Eye (tissue), 1 donor: ENCODE results near the gene AGTR1.

ENCODE experiments used
- DNase-seq: peaks from one replicate; pipeline ENCODE4 v3.0.0-alpha.2; 2015

The AGTR1 gene

DNA sequence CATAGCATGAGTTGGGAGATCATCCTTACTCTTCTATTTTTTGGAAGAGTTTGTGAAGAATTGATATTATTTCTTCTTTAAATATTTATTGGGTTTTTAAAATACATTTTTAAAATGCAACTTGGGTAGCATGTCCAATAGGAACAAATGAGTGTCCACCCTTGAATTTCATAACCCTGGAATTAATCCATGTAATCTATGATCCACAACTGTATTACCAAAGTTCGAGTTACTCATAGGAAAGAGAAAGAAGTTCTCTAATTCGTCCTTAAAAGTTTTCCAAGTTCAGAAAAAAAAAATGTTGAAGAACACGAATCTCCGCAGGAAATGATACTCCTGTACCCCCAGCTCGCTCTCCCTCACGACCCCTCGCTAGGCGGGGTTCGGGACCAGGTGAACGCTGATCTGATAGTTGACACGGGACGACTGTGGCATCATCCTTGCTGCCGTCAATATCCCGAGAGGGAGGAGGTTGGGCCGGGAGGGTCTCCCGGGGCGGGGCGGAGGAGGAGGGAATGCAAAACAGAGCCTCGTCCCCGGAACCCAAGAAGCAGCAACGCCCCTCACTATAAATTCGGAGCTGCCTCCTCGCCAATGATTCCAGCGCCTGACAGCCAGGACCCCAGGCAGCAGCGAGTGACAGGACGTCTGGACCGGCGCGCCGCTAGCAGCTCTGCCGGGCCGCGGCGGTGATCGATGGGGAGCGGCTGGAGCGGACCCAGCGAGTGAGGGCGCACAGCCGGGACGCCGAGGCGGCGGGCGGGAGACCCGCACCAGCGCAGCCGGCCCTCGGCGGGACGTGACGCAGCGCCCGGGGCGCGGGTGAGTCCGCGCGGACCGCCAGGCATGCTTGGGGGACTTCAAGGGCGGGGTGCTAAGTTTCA lies at the start of gene AGTR1:
TSS of gene AGTR1 (plus strand) at position 598 of the 884 bp plus-strand sequence. CDS start 43,133 bp downstream, outside the sequence.
- peak; percentile 83 for DNase-seq

DNA sequence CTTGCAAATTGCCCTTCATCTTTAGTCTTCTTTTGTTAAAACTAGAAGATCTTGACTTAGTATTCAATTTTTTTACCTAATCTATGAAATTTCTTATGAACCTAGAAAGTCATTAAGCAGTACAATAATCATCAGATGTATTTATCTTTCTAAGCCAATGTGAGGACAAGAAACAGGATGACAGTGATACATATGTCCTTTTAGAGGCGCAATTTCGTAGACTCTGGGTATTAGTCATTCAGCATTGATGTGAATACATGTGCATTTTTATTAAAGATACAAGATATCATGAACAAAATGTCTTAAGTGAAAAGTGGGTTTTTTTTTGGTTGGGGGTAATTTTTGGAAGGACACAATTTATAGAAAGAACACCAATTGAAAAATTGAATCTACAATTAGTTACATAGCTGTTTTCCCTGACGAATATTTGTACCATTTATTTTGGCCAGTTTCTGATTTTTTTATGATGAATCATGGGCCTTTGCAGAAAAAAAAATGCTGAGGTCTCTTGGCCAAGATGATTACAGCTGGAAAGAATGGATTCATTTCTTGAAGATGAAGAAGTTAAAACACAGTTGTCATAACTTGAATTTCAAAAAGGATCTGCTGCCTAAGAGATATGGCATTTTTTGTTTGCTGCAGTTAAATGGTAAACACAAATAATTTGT lies 48.9 kb upstream of the AGTR1 start:
- no peak for DNase-seq

DNA sequence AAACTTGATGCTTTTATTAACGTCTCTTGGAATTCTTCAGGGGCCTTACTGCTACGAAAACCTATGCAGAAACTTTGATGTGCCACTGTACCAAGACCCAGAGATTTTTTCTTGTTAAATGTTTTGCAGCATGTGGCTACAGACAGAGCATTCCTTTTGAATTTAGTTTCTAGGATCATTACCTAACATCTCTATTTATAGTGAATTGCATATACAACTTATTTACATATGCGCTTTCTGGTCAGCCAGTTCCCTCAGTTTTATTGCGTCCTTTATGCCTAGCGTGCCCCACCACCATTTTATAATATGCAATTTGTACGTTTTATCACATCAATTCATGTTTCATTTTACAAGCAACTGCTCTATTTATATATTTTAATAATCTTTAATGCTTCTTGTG lies 46.2 kb upstream of the AGTR1 start:
- DNase-seq = no peak

DNA sequence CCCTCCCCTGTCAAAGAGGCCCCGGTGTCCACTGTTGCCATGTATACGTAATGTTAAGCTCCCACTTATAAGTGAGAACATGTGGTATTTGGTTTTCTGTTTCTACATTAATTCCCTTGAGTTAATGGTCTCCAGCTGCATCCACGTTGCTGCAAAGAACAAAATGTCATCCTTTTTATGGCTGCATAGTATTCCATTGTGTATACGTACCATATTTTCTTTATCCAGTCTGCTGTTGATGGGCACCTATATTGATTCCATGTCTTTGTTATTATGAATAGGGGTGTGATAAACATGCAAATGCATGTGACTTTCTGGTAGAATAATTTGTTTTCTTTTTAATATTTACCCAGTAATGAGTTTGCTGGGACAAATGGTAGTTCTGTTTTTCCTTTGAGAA lies 43.3 kb upstream of the AGTR1 start:
- no peak for DNase-seq

DNA sequence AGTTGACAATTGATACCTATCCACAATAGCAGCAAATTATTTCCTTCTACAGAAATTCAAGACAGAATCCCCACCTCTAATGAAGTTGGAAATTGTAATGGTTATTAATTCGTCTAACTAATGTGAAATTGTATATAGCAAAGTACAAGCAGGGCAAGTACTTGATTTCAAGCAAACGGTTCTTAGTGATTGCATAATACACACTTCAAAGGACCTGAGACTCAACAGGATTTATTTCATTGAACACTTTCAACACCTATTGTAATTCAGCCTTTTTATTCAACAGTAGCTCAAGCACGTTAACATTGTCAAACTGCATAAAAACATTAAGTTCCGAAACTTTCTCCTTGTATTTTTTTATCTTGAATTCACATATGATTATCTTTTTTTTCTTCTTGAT lies 40.2 kb upstream of the AGTR1 start:
- DNase-seq = no peak

DNA sequence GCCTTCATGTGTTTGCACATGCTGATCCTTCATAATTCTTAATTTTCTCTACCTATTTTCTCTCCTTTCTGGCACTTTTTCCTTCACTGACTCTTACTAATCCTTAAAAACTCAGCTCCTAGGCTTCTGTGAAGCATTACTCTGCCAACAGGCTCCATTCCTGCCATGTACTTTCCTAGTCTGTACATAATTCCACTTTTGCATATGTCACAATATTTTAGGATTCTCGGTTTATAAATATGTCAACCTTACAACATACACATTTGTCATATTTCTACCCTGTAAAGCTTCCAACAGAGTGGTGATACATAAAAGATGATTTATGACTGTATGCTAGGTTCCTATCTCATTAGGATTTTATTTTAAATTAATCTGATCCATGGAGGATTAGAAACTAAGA lies 38.2 kb upstream of the AGTR1 start:
- no peak for DNase-seq

DNA sequence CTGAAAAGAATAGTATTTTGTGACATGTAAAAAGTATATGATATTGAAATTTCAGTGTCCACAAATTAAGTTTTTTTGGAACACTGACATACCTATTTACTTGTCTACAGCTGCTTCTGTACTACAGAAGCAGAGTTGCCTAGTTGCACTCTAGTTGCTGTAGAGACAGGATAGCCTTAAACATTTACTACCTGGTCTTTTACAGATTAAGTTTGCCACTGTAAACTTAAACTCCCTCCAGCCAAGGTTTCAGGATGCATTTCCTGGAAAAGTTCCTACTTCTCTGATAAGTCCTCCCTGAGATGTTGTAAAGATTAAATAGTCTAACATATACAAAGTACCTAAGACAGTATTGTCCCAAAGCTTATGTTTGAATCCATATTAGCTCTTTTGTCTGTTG lies 17.4 kb upstream of the AGTR1 start:
- no peak for DNase-seq

DNA sequence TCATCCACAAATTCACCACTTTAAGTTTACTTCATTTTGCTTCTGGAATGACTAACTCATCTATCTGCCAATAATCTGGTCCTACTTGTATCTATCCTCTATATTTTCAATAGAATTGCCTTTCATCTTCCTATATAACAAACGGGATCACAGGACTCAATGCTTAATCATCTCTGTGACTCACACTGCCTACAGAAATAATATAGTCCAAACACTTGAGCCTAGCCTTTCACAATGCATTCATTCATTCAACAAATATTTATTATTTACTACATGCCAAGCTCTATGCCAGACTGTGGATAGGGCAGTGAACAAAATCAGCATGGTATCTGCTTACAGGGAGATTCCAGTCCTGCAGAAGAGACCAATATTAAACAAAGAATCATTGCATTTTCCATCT lies 16.6 kb upstream of the AGTR1 start:
- no peak for DNase-seq

DNA sequence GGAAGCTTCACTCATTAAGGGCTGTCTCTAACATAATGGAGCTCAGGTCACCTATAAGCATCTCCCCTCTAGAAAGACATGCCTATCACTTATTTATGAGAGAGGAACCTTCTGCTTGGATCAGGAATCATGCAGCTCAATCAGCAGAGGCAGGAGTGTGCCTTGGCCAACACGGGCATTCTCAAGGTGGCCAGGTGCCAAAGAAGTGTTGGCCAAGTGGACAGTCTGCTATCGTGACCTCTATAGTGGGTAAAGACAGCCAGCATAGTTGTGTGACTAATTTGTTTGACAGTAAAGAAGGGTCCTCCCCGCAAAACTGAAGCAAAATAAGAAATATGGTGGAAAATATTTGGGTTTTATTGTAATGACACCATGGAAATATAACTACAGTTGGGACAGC lies 14.7 kb upstream of the AGTR1 start:
- DNase-seq = no peak

DNA sequence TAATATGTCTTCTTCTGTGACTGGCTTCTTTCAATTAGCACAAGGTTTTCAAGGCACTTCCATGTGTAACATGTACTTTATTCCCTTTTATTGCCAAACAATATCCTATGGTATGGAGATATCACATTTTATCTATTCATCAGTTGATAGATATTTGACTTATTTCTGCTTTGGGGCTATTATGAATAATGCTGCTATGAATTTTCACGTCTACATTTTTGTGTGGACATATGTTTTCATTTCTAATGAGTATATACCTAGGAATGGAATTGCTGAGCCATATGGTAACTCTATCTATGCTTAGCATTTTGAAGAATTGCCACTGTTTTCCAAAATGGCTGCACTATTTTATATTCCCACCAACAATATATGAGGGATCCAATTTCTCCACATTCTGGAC lies 3.6 kb upstream of the AGTR1 start:
- DNase-seq = no peak

DNA sequence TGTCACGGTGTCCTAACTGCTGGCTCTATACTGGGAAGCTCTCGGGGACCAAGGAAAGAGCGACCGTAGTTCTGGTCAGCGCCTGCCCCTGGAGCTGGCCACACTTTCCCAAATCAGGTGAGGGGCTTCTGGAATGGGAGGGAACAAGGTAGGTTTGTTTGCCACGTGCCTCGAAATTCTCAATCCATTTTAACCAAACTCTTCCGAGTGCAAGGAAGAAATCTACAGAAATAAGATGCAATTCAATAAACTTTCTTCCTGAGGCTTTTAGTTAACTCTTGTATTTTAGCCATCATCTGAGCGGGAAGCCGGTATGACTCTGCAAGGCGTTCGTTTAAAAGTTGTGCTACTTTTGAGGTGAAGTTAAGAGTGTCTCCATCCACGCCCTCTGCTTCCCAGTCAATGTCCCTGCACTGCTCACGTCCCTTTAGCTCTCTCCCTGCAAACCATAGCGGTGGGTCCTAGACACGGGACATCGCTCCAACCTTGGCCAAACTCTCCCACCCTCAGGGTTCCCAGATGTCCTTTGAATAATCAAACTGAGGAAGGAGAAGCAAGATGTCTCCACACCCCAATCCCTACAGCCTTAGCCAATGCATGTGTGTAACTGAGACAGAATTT lies 597 bp downstream of the AGTR1 start:
- no peak for DNase-seq

DNA sequence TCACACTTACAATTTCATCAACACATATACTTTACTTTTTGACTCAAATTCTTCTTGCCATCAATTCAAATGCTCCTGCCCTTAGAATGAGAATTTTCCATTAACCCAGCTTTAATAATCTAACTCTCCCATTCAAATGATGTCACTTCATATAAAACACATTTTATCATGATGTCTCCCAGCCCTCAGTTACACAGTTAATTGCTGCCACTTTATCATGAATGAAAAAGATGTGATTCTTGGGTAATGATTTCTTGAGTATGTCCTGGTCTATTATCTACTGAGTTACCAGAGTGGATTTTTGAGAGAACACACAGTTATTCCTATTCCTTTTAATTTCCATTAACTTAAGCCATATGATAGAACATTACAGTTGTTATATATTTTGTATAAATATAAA lies 7.6 kb downstream of the AGTR1 start:
- peak; percentile 10 for DNase-seq

DNA sequence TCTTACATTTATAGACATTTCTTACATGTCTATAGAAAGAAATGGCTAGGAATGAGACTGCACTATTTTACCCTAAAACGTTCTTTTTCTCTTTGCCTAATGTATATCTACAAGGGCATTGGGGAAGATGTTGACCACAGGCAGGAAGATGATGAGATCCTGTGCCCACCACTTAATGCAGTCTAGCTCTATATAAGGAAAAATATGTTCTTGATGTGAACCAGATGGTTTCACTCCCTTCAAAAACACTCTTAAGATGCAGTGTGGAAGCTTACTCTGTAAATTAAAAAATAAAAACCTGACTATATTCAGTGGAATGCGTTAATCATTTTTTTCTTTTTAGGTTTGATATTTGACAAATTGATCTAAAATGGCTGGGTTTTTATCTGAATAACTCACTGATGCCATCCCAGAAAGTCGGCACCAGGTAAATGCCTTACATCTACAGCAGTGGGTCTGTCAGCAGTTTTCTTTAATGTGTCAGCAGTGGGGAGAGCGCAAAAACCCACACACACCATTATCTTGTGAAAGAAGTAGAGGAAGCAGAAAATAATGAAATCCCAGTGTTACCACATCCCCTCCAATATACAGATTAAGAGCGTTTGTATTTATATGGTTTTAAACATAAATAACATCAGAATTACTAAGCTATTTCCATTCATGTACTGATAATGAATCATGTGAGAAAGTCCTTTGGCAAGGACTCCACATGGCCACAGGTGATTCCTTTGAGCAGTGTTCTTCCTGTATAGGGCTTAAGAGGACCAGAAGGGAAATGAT lies 10.1 kb downstream of the AGTR1 start:
- DNase-seq = no peak

DNA sequence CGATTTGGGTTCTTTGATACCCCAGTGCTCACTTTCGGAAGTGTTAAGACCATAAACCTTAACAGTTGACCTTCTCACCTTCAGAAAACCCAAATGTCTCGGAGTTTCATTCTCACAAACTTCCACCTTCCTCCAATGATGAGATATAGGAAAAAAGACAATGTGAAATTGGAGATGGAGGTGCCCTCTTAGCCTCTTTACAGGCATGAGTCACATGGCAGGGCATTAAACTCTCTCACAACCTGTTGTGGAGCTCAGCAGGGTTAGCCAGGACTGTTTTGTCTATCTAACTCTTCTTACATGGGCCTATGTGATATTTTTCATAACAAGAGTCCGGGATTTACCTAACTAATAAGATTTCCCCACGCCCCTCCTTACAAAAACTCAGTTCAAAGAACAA lies 10.7 kb downstream of the AGTR1 start:
- no peak for DNase-seq

DNA sequence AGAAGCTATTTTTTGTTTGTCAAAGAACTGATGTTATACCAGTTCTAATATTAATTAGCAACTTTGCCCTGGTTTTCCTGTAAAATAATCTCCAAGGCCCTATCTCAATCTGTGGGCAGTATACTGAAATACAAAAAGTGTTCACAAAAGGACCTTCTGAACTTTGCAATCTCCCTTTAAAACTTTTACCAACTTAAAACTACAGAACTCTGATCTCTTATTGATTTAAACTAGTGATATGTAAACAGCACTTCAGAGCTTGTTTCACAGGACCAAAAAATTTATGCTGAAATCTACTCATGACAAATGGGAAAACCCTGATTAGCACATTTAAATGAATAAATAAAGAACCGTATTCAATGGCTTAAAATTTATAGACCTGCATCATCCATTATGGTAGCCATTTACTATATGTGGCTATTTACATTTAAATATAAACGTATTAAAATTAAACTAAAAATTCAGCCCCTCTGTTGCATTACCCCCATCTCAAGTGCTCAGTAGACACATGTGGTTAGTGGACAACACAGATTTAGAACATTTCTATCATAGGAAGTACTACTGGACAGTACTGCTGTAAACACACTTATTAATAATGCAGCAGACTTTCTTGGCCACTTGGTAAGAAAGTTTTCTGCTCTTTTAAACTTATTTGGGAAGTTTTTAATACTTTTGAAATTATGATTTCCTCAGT lies 12.0 kb downstream of the AGTR1 start:
- DNase-seq = no peak

DNA sequence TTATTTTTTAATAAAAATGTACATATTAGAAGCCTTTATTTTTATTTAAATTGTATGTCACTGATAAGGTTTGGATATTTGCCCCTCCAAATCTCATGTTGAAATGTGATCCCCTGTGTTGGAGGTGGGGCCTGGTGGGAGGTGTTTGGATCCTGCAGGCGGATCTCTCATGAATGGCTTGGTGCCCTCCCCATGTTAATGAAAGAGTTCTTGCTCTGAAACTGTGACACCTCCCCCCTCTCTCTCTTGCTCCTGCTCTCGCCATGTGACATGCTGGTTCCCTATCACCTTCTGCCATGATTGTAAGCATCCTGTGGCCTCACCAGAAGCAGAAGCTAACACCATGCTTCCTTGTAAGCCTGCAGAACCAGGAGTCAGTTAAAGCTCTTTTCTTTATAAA lies 13.0 kb downstream of the AGTR1 start:
- no peak for DNase-seq

DNA sequence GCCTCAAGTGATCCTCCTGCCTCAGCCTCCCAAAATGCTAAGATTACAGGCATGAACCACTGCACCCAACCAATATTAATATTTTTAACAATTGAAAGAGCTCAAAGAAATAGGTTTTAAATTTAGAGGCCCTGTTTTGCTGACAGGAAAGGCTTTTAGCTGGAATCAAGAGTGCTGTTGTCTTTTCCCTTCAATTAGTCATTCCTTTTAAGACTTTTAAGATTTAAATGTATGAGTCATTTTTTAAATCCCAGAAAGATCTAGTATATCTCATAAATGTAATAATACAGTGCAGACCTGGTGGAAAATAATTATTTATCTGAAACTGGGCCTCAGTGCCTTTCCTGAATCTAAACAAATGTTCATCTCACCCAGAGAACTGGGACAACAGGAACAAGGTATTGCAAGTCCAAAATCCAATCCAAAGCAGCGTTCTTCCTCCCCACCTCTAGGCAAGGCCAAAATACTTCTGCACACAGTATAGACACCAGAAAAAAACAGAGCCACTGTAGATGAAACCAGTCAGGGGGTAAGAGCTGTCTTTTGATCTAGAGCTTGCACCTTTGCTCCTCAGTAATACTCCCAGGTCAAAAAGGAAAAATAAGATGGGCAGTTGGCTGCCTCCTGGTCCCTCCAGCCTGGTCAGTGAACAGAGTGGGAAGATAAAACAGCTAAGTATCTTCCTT lies 14.4 kb downstream of the AGTR1 start:
- no peak for DNase-seq

DNA sequence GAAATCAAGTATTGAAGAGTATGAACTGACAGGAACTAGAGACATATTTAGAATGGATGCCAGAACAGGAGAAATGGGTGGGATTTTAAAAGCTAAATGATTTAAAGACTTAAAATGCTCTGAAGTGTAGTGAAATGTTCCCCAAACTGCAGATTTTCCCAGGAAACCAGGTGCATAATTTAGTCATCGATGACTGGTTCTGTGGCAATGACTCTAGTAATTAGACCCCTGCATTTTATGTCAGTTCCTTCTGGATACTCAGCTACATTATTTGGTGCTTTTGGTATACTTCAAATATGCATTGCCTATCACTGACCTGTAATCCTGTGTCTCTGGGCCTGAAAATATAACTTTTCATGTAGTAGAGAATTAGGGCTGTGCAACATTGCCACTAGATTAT lies 16.8 kb downstream of the AGTR1 start:
- DNase-seq = no peak

DNA sequence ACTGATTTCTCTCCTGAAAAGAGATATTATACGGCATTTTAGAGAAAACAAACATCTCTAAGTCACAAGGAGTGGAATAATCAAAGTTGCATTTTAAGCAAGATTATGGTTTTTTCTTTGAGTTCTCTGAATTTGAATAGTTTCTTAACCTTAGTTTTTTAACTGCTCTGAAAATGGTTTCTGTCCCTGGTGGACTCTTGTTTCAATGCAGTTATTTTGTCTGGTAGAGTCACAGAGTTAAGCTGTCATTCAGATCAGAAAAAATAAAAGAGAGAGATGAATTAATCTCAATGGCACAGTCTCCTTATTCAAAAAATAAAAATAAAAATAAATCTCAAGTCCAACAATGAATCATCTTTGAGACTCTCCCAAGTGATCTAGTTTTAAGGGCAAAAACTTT lies 19.0 kb downstream of the AGTR1 start:
- no peak for DNase-seq

DNA sequence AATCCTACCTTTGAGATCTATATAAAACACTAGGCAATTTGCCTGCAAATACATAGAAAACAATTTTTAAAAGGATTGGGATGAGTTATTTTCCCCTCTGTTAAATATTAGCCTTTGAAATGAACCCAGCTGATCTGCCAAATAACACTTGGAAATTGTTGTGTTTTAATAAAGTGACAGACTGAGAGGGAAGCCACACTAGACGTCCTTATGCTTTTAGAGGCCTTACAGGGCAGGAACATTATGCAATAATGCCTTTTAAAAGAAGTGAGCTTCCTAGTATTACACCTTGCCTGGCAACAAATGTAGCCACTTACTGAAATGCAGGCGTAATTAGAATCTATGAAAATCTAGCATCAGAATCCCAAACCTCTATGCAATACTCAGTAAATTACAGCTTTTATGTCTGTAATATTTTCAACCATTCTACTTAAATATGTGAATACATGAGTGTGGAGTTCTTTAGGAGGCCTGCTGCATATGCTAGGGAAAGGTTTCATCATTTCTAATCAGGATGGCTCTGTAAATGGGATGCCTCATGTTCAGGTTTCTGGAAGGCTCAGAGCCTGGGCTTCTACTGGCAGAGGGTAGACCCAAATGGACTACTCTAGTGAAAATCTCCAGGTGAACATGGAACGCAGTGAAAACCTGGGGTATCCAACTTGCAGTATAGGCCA lies 20.3 kb downstream of the AGTR1 start:
- no peak for DNase-seq
